GM12801 (cell line): Measurements from ENCODE around the gene GCLC.

Source experiments
- TF ChIP-seq, protein P1 (sequence below): IDR thresholded peaks from one replicate; pipeline ENCODE4 v1.5.1; 2011; ENCODE audit warnings: control low read depth; ENCODE audit not compliant: insufficient read length; ENCODE audit errors: extremely low read depth

The GCLC gene

DNA sequence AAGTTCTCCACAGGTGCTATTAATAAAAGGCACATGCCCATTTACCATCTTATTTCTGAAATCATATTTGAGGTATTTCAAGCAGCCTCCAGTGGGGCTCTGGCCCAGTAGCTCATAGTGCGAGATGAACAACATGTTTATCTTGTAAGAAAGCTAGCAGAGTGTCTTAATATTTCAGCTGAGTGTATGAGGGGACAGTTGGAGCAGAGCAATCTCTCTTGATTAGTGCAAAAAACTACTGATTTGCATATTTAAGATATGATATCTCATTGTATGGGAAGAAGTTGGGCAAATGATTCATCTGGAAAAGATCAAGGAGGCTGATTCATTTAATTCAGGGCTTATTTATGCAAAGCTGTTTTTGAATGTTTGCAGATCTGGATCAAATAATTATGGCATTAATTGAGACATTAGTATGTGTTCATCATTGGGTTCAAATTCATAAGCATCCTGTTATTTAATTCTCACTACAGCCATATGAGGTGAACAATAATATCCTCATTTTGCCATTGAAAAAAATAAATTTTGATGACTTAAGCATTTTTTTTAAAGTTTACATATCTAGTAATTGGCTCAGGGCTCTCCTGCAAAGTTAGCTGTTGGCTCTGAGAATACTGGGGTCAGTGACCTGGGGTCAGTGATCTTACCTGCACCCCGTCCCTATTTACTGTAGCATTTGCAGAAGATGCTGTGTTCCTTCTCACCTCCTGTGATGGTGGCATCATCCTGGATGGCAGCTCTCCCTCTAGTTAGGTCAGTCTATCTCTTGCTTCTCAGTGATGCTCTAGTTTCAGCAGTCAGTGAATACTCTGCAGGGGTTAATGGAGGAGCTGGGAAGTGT, 24.1 kb upstream of the GCLC start:
- TF ChIP-seq, protein P1, sequence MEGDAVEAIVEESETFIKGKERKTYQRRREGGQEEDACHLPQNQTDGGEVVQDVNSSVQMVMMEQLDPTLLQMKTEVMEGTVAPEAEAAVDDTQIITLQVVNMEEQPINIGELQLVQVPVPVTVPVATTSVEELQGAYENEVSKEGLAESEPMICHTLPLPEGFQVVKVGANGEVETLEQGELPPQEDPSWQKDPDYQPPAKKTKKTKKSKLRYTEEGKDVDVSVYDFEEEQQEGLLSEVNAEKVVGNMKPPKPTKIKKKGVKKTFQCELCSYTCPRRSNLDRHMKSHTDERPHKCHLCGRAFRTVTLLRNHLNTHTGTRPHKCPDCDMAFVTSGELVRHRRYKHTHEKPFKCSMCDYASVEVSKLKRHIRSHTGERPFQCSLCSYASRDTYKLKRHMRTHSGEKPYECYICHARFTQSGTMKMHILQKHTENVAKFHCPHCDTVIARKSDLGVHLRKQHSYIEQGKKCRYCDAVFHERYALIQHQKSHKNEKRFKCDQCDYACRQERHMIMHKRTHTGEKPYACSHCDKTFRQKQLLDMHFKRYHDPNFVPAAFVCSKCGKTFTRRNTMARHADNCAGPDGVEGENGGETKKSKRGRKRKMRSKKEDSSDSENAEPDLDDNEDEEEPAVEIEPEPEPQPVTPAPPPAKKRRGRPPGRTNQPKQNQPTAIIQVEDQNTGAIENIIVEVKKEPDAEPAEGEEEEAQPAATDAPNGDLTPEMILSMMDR = no peak

DNA sequence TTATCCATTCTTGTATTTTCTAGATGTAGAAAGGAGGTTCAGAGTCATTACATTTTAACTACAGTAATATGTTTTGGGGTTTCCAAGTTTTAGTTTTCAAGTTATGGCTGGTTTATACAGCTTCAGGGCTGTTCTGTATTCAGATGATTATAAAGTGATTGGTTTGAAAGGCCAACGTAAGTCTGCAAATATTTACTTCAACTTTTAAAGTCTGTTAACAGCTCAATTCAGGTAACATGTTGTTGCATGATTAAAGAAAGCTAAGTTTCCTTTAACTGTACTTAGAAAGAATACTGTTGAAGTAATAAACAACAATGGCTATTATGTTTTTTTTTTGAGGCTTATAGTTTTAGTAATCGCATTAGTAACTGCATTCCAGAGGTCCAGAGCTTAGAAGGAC, 22.8 kb upstream of the GCLC start:
- TF ChIP-seq, protein P1 = no peak

DNA sequence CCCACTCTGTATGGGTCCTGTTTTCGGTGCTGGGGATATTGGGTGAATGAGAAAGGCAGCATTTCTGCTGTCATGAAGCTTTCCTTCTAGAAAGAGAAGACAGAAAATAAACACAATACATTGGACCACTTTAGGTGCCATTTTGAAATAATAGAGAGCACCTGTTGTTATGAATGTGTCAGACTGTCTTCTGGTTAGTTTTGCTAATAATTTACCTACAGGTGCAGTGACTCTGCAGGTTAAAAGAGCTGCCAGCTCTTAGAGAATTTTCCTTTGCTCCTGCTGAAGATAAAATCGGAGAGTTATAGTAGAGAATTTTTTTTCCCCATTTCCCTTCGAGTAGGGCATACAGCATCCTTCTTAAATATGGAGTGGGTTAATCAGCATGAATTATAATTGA, 21.9 kb upstream of the GCLC start:
- TF ChIP-seq, protein P1 = no peak

DNA sequence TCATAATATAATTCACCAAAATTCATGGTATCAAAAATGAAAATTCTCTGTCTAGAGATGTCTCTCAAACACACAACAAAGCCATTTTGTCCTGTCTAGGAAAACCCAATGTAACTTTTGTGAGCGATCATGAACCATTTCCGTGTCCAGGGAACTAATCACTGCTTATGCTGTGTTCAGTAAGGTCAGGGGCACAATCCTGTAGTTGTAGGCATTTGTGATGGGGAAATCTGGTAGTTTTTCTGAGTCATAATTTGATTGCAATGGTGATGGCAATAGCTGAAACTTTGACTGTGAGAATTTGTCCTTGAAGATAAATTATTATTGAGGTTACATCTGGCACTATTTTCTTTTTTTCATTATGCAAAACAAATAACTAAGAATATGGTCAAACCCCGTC, 21.0 kb upstream of the GCLC start:
- TF ChIP-seq, protein P1 = no peak

DNA sequence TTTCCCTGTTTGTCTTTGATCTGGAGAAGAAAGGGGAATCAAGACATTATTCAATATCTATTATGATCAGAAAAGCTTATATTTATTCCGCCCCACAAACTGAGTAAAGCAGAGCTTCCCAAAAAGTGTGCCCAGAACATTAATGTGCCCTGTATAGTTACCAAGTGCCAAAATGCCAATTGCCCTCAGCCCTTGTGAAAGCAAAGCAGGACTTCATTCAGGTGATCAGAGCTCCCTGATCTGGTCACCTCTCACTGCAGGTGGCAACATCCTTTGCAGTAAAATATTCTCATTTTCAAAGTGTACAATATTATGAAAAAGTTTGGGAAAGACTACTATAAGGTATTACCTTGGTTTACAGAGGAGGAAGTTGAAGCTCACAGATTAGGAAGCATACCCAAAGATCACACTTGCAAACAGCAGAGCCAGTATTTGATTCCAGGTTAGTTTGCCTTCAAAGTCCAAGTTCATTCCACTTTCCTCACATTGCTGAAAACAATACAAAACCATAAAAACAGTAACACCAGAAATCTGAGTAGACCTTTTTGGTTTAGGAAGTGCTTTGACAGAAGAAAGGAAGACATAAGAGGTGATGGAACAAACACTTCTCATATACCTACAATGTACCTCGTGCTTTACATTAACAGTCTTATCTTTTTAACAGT, 19.6 kb upstream of the GCLC start:
- TF ChIP-seq, protein P1 = no peak

DNA sequence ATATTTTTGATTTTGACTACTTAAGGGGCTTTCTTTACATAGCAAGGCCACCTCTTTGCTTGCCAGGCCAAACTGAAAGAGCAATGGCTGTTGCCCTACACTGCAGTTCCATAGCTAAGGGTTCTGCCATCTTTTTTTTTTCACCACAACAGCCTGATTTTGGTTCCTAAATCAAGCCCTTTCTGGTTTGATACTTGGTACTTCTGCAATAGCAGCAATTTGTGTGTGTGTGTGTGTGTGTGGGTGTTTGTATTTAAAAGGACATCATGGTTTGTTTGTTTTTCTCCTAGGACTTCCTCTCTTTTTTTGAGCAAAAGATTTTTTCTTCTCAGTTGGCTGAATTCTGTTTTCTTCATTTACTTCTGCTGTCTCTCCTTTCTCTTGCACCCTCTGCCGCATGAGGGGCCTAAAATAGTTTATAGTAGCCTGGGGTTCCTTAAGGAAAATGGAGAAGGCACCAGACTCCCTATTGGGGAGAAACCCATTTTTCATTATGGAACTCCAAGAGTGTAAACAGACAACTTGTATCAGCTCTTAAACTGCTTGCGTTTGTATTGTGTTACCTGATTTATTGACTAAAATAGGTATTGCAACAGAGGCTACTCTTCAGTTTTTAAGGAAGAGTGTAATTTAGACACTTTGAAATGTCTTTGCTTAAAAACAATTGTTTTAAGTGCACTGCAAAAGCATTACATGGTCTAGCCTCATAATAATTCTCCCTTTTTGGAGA, 12.2 kb upstream of the GCLC start:
- TF ChIP-seq, protein P1 = no peak

DNA sequence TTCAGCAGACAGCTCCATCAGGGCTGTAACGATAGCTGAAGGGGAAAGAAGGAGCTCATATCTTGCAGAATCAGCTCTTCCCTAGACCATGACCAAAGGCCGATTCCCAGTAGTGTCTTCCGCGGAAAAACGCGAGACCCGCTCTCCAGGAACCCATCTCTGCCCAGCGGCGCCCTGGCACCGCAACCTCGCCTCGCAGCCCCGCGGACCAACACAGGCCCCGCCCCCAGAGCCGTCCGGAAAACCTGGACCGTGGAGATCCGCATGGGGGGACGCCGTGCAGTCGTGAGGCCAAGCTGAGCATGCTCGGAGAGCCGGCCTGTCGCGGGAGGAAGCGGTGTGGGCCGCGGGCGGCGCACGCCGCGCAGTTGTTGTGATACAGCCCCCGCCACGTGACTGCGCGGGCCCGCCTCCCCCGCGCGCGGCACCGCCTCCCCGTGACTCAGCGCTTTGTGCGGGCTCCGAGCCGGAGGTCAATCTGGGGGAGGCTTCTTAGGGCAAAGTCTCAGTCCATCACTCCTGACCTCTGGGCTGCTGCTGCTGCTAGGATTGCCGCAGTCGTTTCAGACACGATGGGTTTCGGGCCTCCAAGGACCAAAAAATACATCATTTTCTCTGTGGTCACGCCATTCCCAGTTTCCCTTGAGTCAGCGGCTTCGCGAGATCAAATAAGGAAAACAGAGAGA, 3.1 kb upstream of the GCLC start:
- TF ChIP-seq, protein P1 = no peak
